GM10266 (cell line): Measurements from ENCODE around the gene RASGRP4.

Experiments used
- DNase-seq: peaks from one replicate; pipeline ENCODE4 v3.0.0; 2012; ENCODE audit errors: extremely low spot score
- CTCF ChIP-seq: IDR thresholded peaks from 2 replicates; pipeline ENCODE4 v1.5.1; 2012; ENCODE audit warnings: mild to moderate bottlenecking, low read depth; ENCODE audit not compliant: control insufficient read depth, insufficient read depth; ENCODE audit errors: missing control alignments

RASGRP4 gene

GRCh38 chr19:38467541-38468525, 41.8 kb upstream of the RASGRP4 start:
- TF ChIP-seq CTCF = no peak
- DNase-seq = no peak

GRCh38 chr19:38466050-38466449, 40.0 kb upstream of the RASGRP4 start:
- no peak for TF ChIP-seq CTCF
- DNase-seq = no peak

GRCh38 chr19:38464421-38465082, 38.5 kb upstream of the RASGRP4 start:
- DNase-seq = no peak
- no peak for TF ChIP-seq CTCF

GRCh38 chr19:38463365-38463764, 37.3 kb upstream of the RASGRP4 start:
- no peak for DNase-seq
- no peak for TF ChIP-seq CTCF

- no peak for DNase-seq
Measured at GRCh38 chr19:38458991-38459390, 33.0 kb upstream of the RASGRP4 start.

GRCh38 chr19:38457690-38458405, 31.8 kb upstream of the RASGRP4 start:
- no peak for DNase-seq
- TF ChIP-seq CTCF = no peak

More at GRCh38 chr19:38458991-38459390, 33.0 kb upstream of the RASGRP4 start:
- no peak for TF ChIP-seq CTCF
